ENCODE results near the gene TRIOBP. TPM values are rescaled to one million over a fixed set of nuclear protein-coding genes. Genes with fewer than 3 reads are reported as not detected.
"Not testable (repeated sequence)": the region's sequence is repeated elsewhere in the genome, so short reads cannot be mapped to it uniquely, and the experiment has no call there.

The TRIOBP gene
- total RNA-seq, 2 donors from 2014 or later = 114 to 115 TPM

DNA sequence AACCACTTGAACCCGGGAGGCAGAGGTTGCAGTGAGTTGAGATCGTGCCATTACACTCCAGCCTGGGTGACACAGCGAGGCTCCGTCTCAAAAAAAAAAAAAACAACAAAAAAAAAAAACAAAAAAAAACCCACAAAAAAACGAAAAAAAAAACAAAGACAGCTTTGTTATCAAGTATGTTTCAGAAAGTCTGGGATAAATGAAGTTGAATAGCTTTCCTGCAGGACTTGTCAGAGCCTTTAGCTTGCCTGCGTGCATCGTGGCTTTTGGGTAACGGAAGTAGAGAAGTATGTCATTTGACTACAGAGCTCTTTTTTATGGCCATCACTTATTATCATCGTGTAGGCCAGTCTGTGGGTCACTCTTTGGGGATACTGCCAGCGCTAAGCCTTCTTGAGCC is 14.6 kb downstream of the TRIOBP start:
- no peak for DNase-seq (ENCODE audit: low spot score)
- no peaks in the 10 kb centered on the region for H3K9me3 ChIP-seq
- no peaks in the 10 kb centered on the region for H3K36me3 ChIP-seq
- H3K27me3 ChIP-seq (replicated peaks; ENCODE audit: insufficient read depth) = no peaks in the 10 kb centered on the region
- no peak overlapping the region for H3K4me3 ChIP-seq
- no peak overlapping the region for H3K27ac ChIP-seq
- H3K4me1 ChIP-seq (replicated peaks) = no peaks in the 10 kb centered on the region
- intact Hi-C loops (cut with DNase I) = no loop called here
- WGBS = 87% methylated on average over 10 of the region's 10 CpGs
- TF ChIP-seq, protein P1, sequence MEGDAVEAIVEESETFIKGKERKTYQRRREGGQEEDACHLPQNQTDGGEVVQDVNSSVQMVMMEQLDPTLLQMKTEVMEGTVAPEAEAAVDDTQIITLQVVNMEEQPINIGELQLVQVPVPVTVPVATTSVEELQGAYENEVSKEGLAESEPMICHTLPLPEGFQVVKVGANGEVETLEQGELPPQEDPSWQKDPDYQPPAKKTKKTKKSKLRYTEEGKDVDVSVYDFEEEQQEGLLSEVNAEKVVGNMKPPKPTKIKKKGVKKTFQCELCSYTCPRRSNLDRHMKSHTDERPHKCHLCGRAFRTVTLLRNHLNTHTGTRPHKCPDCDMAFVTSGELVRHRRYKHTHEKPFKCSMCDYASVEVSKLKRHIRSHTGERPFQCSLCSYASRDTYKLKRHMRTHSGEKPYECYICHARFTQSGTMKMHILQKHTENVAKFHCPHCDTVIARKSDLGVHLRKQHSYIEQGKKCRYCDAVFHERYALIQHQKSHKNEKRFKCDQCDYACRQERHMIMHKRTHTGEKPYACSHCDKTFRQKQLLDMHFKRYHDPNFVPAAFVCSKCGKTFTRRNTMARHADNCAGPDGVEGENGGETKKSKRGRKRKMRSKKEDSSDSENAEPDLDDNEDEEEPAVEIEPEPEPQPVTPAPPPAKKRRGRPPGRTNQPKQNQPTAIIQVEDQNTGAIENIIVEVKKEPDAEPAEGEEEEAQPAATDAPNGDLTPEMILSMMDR (IDR thresholded peaks at IDR 0.05) = no peak
- TF ChIP-seq POLR2AphosphoS5 (IDR thresholded peaks at IDR 0.05) = no peak
- no peak for TF ChIP-seq POLR2A (IDR thresholded peaks at IDR 0.05)

DNA sequence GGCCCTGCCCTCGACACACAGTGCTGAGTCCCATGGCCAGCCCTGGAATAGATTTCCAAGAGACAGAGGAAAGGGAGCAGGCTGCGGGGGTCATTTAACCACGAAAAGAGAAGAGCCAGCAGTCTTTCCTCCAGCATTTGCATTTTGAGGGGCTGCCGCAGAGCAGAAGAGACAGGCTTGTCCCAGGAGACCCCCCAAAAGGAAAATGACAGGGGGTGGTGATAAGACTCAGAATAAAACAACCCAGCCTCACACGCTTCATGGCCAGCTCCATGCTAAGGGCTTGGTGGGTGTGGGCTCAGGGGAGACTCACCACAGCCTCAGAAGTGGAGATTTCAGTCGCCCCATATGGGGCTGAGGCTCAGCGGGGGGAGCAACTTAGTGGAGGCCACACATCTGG is 16.9 kb downstream of the TRIOBP start:
- no peak for TF ChIP-seq POLR2A (IDR thresholded peaks at IDR 0.05)
- TF ChIP-seq, protein P1 (IDR thresholded peaks at IDR 0.05) = no peak
- TF ChIP-seq POLR2AphosphoS5 (IDR thresholded peaks at IDR 0.05) = no peak
- H3K27me3 ChIP-seq (replicated peaks; ENCODE audit: insufficient read depth) = no peaks in the 10 kb centered on the region
- 98% methylated on average over 7 of the region's 7 CpGs for WGBS
- no peaks in the 10 kb centered on the region for H3K4me1 ChIP-seq (replicated peaks)
- H3K4me3 ChIP-seq = no peak overlapping the region
- intact Hi-C loops (cut with DNase I) = no loop called here
- H3K27ac ChIP-seq = no peak overlapping the region
- DNase-seq (ENCODE audit: low spot score) = no peak
- no peaks in the 10 kb centered on the region for H3K36me3 ChIP-seq
- H3K9me3 ChIP-seq = no peaks in the 10 kb centered on the region

DNA sequence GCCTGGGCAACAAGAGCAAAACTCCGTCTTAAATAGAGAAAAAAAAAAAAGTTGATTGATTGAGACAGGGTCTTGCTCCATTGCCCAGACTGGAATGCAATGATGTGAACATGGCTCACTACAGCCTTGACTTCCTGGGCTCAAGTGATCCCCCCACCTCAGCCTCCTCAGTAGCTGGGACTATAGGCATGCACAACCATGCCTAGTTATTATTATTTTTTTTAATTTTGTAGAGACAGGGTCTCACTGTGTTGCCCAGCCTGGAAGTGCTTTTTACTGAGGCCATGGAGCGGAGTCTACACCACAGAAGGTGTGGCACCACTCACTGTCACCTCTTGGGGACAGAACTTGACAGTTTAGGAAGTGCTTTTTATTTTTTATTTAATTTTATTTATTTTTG is 17.8 kb downstream of the TRIOBP start:
- H3K4me3 ChIP-seq = no peak overlapping the region
- no peak for DNase-seq (ENCODE audit: low spot score)
- intact Hi-C loops (cut with DNase I) = no loop called here
- H3K27me3 ChIP-seq (replicated peaks; ENCODE audit: insufficient read depth) = no peaks in the 10 kb centered on the region
- no peaks in the 10 kb centered on the region for H3K36me3 ChIP-seq
- TF ChIP-seq POLR2A (IDR thresholded peaks at IDR 0.05) = no peak
- TF ChIP-seq POLR2AphosphoS5 (IDR thresholded peaks at IDR 0.05) = no peak
- TF ChIP-seq, protein P1 (IDR thresholded peaks at IDR 0.05) = no peak
- no peaks in the 10 kb centered on the region for H3K4me1 ChIP-seq (replicated peaks)
- WGBS = 91% methylated on average over 2 of the region's 2 CpGs
- no peak overlapping the region for H3K27ac ChIP-seq
- H3K9me3 ChIP-seq = no peaks in the 10 kb centered on the region

DNA sequence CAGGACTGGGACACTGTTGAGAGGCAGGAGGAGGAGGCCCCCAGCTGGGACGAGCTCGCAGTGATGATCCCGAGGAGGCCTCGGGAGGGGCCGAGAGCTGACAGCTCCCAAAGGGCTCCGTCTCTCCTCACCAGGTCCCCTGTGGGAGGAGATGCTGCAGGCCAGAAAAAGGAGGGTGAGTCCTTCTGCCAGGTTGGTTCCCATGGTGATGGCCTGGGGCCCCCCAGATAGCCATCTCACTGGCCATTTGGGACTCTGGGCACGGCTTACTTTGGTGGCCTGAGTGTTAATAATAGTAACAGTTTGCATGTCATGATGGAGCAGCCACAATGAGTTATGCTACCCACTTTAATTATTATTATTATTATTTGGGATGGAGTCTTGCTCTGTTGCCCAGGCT is 18.9 kb downstream of the TRIOBP start:
- no peak for TF ChIP-seq POLR2A (IDR thresholded peaks at IDR 0.05)
- TF ChIP-seq, protein P1 (IDR thresholded peaks at IDR 0.05) = no peak
- TF ChIP-seq POLR2AphosphoS5 (IDR thresholded peaks at IDR 0.05) = no peak
- Histone ChIP-seq H3K27me3 (replicated peaks; ENCODE audit: insufficient read depth) (no peaks in the 10 kb centered on the region), H3K9me3 (no peaks in the 10 kb centered on the region), H3K27ac (no peak overlapping the region), H3K36me3 (no peaks in the 10 kb centered on the region), H3K4me3 (no peak overlapping the region), H3K4me1 (replicated peaks) (no peaks in the 10 kb centered on the region)
- 88% methylated on average over 7 of the region's 7 CpGs for WGBS
- no peak for DNase-seq (ENCODE audit: low spot score)
- intact Hi-C loops (cut with DNase I) = no loop called here

DNA sequence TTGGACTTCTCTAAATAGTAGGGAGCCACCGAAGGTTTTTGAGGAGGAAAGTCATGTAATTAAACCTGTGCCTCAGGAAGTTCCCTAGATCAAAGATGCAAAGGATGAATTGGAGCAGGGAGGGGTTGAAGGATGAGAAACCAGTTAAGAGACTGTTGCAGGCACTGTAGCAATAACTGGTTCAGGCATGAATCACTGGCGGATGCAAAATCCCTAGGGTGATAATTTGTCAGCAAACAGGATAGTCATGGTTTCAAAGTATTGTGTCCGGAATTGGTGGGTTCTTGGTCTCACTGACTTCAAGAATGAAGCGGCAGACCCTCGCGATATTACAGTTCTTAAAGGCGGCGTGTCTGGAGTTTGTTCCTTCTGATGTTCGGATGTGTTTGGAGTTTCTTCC is 19.9 kb downstream of the TRIOBP start:
- H3K4me1 ChIP-seq (replicated peaks) = no peaks in the 10 kb centered on the region
- intact Hi-C loops (cut with DNase I) = no loop called here
- 93% methylated on average over 9 of the region's 9 CpGs for whole genome bisulfite sequencing
- no peak overlapping the region for H3K4me3 ChIP-seq
- no peaks in the 10 kb centered on the region for H3K27me3 ChIP-seq (replicated peaks; ENCODE audit: insufficient read depth)
- TF ChIP-seq POLR2A (IDR thresholded peaks at IDR 0.05) (no peak), POLR2AphosphoS5 (IDR thresholded peaks at IDR 0.05) (no peak)
- TF ChIP-seq, protein P1 (IDR thresholded peaks at IDR 0.05) = no peak
- no peak for DNase-seq (ENCODE audit: low spot score)
- H3K36me3 ChIP-seq = no peaks in the 10 kb centered on the region
- H3K27ac ChIP-seq = no peak overlapping the region
- H3K9me3 ChIP-seq = no peaks in the 10 kb centered on the region

DNA sequence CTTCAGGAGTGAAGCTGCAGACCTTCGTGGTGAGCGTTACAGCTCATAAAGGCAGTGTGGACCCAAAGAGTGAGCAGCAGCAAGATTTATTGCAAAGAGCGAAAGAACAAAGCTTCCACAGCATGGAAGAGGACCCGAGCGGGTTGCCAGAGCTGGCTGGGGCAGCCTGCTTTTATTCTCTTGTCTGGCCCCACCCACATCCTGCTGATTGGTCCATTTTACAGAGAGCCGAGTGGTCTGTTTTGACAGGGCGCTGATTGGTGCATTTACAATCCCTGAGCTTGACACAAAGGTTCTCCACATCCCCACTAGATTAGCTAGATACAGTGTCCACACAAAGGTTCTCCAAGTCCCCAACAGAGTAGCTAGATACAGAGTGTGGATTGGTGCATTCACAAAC is 20.4 kb downstream of the TRIOBP start:
- H3K4me3 ChIP-seq; H3K36me3 ChIP-seq; H3K27ac ChIP-seq; H3K27me3 ChIP-seq (replicated peaks; ENCODE audit: insufficient read depth); intact Hi-C loops (cut with DNase I); H3K9me3 ChIP-seq; DNase-seq (ENCODE audit: low spot score); H3K4me1 ChIP-seq (replicated peaks): not testable (repeated sequence)
- WGBS = 76% methylated on average over 7 of the region's 7 CpGs

DNA sequence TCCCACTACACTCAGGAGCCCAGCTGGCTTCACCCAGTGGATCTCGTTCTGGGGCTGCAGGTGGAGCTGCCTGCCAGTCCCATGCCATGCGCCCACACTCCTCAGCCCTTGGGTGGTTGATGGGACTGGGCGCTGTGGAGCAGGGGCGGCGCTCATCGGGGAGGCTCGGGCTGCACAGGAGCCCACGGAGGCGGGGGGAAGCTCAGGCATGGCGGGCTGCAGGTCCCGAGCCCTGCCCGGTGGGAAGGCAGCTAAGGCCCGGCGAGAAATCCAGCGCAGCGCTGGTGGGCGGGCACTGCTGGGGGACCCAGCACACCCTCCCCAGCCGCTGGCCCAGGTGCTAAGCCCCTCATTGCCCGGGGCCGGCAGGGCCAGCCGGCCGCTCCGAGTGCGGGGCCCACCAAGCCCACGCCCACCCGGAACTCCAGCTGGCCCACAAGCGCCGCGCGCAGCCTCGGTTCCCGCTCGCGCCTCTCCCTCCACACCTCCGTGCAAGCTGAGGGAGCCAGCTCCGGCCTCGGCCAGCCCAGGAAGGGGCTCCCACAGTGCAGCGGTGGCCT is 21.0 kb downstream of the TRIOBP start:
- H3K4me3 ChIP-seq; H3K9me3 ChIP-seq; H3K27ac ChIP-seq; H3K27me3 ChIP-seq (replicated peaks; ENCODE audit: insufficient read depth); H3K4me1 ChIP-seq (replicated peaks); intact Hi-C loops (cut with DNase I); H3K36me3 ChIP-seq; DNase-seq (ENCODE audit: low spot score): not testable (repeated sequence)
- WGBS = 93% methylated on average over 32 of the region's 38 CpGs
